ENCODE data around the gene ZNF581.

Gene ZNF581

DNA sequence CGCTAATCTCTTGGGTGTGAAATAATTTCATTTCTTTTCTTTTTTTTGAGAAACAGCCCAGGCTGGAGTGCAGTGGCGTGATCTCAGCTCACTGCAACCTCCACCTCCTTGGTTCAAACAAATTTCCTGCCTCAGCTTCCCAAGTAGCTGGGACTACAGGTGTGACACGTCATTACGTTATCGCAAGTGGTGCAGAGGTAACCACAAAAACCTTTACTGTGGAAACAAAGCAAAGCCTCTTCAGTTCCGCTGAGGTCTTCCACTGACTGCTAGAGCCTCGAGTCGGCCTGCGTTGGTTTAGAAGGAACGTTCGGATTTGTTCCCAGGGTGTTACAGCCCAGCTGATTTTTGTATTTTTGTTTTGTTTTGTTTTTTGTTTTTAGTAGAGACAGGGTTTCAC lies 17.1 kb upstream of the ZNF581 start:
- TF ChIP-seq, protein P1, sequence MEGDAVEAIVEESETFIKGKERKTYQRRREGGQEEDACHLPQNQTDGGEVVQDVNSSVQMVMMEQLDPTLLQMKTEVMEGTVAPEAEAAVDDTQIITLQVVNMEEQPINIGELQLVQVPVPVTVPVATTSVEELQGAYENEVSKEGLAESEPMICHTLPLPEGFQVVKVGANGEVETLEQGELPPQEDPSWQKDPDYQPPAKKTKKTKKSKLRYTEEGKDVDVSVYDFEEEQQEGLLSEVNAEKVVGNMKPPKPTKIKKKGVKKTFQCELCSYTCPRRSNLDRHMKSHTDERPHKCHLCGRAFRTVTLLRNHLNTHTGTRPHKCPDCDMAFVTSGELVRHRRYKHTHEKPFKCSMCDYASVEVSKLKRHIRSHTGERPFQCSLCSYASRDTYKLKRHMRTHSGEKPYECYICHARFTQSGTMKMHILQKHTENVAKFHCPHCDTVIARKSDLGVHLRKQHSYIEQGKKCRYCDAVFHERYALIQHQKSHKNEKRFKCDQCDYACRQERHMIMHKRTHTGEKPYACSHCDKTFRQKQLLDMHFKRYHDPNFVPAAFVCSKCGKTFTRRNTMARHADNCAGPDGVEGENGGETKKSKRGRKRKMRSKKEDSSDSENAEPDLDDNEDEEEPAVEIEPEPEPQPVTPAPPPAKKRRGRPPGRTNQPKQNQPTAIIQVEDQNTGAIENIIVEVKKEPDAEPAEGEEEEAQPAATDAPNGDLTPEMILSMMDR (IDR thresholded peaks at IDR 0.05; ENCODE audit: insufficient read depth, low read depth, low read length, missing control alignments) = no peak
- DNase-seq (ENCODE audit: low read depth) = peak; percentile 80
- H3K4me3 ChIP-seq (ENCODE audit: low read depth, low read length) = no peak overlapping the region

DNA sequence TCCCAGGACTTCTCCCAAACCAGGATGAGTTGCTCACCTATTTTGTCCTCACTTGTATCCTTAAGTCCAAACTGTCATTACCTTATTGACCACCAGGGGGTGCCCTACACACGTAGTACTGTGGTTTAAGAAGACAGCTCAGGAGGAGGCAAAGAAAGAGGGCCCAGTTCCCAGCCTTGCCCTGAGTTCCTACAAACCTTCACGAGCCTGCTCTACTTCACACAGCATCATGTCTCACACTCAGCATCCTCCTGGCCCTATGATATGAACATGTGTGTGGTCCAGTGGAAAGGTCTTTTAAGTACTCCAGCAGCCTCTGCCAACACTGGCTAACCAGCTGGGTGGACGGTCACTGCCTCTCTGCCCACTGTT lies 11.0 kb upstream of the ZNF581 start:
- no peak overlapping the region for H3K4me3 ChIP-seq (ENCODE audit: low read depth, low read length)
- TF ChIP-seq, protein P1 (IDR thresholded peaks at IDR 0.05; ENCODE audit: insufficient read depth, low read depth, low read length, missing control alignments) = peak; percentile 74
- DNase-seq (ENCODE audit: low read depth) = peak; percentile 98

DNA sequence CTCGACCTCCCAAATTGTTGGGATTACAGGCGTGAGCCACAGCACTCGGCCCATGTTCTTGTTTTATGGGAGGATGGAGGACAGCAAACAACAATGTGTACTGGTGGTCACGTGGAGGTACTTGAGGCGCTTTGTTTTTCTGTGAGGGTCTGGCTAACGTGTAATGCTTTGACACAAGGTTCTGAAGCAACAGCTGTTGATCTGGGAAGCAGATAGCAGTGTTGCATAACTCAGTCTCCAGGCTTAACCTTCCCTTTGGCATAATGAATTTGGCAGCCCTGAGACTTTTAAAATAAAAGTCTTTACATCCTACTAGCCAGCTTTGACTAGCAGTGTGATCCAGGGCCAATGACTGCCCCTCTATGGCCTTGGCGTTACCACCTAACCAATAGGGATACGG lies 9.6 kb upstream of the ZNF581 start:
- TF ChIP-seq, protein P1 (IDR thresholded peaks at IDR 0.05; ENCODE audit: insufficient read depth, low read depth, low read length, missing control alignments) = no peak
- peak overlapping the region; percentile 67 for H3K4me3 ChIP-seq (ENCODE audit: low read depth, low read length)
- DNase-seq (ENCODE audit: low read depth) = no peak

DNA sequence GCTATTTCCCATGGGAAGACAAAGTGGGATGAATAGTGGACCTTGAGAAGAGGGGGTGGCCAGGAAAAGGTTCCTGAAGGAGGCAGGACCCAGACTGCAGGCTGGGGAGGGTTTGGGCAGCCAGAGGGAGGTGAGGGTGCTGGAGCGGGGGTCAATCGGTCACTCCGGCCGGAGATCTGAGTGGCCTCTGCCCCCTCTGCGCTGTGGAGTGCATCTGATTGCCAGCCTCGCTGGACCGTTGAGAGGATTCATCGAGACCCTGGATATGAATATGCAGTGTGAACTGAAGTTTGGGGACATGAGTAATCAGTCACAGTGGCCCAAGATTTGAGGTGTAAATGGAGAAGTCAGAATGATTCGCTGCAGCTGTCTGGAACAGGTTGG lies 8.1 kb upstream of the ZNF581 start:
- TF ChIP-seq, protein P1 (IDR thresholded peaks at IDR 0.05; ENCODE audit: insufficient read depth, low read depth, low read length, missing control alignments) = no peak
- H3K4me3 ChIP-seq (ENCODE audit: low read depth, low read length) = peak overlapping the region; percentile 67
- no peak for DNase-seq (ENCODE audit: low read depth)

DNA sequence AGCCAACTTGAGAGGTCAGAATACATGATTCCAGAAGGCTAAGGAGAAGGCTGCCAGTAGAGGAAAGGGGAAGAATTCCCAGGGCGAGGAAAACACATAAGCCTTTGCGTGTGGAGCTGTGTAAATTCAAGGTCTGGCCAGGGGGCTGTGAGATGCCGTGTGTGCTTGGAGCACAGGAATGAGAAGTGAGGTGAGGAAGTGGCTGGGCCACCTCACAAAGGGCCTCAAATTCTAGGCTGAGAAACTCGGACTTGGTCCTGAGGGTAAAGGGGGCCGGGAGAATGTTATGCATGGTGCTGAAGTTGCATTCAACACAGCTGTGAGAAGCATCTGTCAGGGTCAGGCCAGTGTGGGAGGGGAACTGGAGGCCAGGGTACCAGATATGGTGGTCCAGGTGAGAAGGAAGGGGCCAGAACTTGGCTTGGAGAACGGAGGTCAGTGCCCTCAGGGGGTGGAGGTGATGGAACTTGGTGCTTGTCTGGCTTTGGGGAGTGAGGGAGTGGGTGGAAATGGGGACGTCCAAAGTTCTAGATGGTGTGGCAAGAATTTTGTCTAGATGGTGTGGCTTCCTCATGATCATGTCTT lies 7.5 kb upstream of the ZNF581 start:
- TF ChIP-seq, protein P1 (IDR thresholded peaks at IDR 0.05; ENCODE audit: insufficient read depth, low read depth, low read length, missing control alignments) = no peak
- no peak for DNase-seq (ENCODE audit: low read depth)
- peak overlapping the region; percentile 67 for H3K4me3 ChIP-seq (ENCODE audit: low read depth, low read length)

DNA sequence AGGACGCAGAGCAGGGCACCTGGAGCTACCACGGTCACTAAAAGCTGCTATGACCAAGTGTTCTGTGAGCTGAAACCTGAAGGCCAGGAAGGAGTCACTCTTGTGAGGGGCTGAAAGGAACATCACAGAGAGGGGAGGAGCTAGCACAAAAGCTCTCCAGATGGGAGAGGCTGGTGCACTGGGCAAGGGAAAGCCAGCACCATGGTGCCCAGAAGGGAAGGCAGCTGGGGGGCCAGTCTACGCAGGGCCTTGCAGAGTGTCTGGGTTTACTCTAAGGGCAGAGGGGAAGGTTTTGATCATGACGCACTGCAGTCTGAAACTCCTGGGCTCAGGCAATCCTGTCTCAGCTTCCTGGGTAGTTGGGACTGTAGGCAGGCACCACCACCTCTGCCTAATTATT lies 6.7 kb upstream of the ZNF581 start:
- H3K4me3 ChIP-seq (ENCODE audit: low read depth, low read length) = no peak overlapping the region
- DNase-seq (ENCODE audit: low read depth) = no peak
- TF ChIP-seq, protein P1 (IDR thresholded peaks at IDR 0.05; ENCODE audit: insufficient read depth, low read depth, low read length, missing control alignments) = no peak

DNA sequence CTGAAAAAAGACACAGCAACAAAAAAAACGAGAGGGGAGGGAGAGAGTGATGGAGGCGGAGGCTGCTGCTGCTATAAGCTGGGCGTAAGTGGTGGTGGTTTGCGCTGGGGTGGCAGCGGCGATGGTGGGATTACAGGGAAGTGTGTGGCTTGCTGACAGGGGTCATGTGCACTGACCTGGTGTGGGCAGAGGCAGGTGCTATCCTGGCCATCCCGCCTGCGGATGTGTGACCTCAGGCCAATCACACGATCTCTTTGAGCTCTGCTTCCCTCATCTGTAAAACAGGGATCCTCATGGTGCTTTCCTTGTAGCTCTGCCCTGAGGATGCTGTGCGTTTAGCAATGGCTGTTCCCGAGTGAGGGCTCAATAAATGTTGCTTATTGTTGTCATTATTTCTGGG lies 5.9 kb upstream of the ZNF581 start:
- TF ChIP-seq, protein P1 (IDR thresholded peaks at IDR 0.05; ENCODE audit: insufficient read depth, low read depth, low read length, missing control alignments) = no peak
- H3K4me3 ChIP-seq (ENCODE audit: low read depth, low read length) = no peak overlapping the region
- no peak for DNase-seq (ENCODE audit: low read depth)

Data from GM12865 (cell line).